CD14-positive monocyte (primary cell): ENCODE results near the gene ACSM3. TPM values are rescaled to one million over a fixed set of nuclear protein-coding genes. Genes with fewer than 3 reads are reported as not detected.
A peak's percentile ranks its signal among the peaks of the same experiment; 100 is the strongest.

Experiments used
- DNase-seq, 3 donors: peaks; one replicate each; pipeline ENCODE4 v3.0.0-alpha.2; 2011 to 2022
- H2AFZ ChIP-seq: 2 replicates; pipeline ENCODE4 v1.6.0; 2012; ENCODE audit warnings: mild to moderate bottlenecking, low read depth, low read length, inconsistent platforms; ENCODE audit not compliant: insufficient read depth, poor library complexity, severe bottlenecking
- H3K27ac ChIP-seq, 2 donors: 1 replicate in 1 of 2; 2 replicates in 1 of 2; pipeline ENCODE4 v1.5.1; 2012 to 2013; ENCODE audit warnings: low read length in 2 of 2, control low read depth in 1 of 2, inconsistent platforms in 1 of 2, low read depth in 1 of 2, mild to moderate bottlenecking in 1 of 2
- H3K27me3 ChIP-seq, 2 donors: one replicate each; pipeline versions ENCODE4 v1.6.0 to v1.6.1; 2011 to 2013; ENCODE audit warnings: low read length in 2 of 2; ENCODE audit not compliant: control insufficient read depth in 2 of 2, insufficient read depth in 2 of 2
- H3K36me3 ChIP-seq, 2 donors: replicated peaks in 1 of 2; 1 replicate in 1 of 2; 2 replicates in 1 of 2; pipeline versions ENCODE4 v1.5.1 to v1.6.1; 2012 to 2013; ENCODE audit warnings: low read length in 2 of 2, control low read depth in 1 of 2, inconsistent platforms in 1 of 2, mild to moderate bottlenecking in 1 of 2; ENCODE audit not compliant: insufficient read depth in 2 of 2, control insufficient read depth in 1 of 2
- H3K4me1 ChIP-seq, 2 donors: 1 replicate in 1 of 2; 2 replicates in 1 of 2; pipeline versions ENCODE4 v1.5.1 to v1.6.1; 2012 to 2013; ENCODE audit warnings: low read length in 2 of 2, control low read depth in 1 of 2, inconsistent platforms in 1 of 2, mild to moderate bottlenecking in 1 of 2, moderate library complexity in 1 of 2; ENCODE audit not compliant: insufficient read depth in 2 of 2, control insufficient read depth in 1 of 2
- H3K4me2 ChIP-seq: replicated peaks from 2 replicates; pipeline ENCODE3; 2012; ENCODE audit warnings: low read length, moderate library complexity, mild to moderate bottlenecking; ENCODE audit not compliant: poor library complexity, severe bottlenecking; ENCODE audit errors: extremely low read depth
- H3K4me3 ChIP-seq, 3 experiments: fragments of 200-600 bp in 1 of 3; sonication (generic) in 1 of 3; replicated peaks in 1 of 3; 1 replicate in 2 of 3; 2 replicates in 1 of 3; pipeline ENCODE4 v1.5.1; 2011 to 2013; ENCODE audit warnings: low read length in 3 of 3, mild to moderate bottlenecking in 3 of 3, control low read depth in 2 of 3, low read depth in 2 of 3, inconsistent platforms in 1 of 3, moderate library complexity in 1 of 3
- H3K79me2 ChIP-seq: 2 replicates; pipeline ENCODE4 v1.6.0; 2012; ENCODE audit warnings: mild to moderate bottlenecking, control low read depth, inconsistent platforms, low read length, moderate library complexity; ENCODE audit not compliant: insufficient read depth
- H3K9ac ChIP-seq: 2 replicates; pipeline ENCODE4 v1.6.0; 2017; ENCODE audit warnings: low read length, mild to moderate bottlenecking; ENCODE audit not compliant: insufficient read depth, poor library complexity, severe bottlenecking
- H3K9me3 ChIP-seq, 2 donors: replicated peaks in 1 of 2; 1 replicate in 1 of 2; 2 replicates in 1 of 2; pipeline versions ENCODE4 v1.5.1 to v1.6.1; 2012 to 2013; ENCODE audit warnings: low read length in 2 of 2, control low read depth in 1 of 2; ENCODE audit not compliant: control insufficient read depth in 1 of 2, insufficient read depth in 1 of 2
- H4K20me1 ChIP-seq: 2 replicates; pipeline ENCODE4 v1.6.0; 2012; ENCODE audit warnings: mild to moderate bottlenecking, low read length, control low read depth, moderate library complexity; ENCODE audit not compliant: insufficient read depth
- H3K27ac Mint-ChIP-seq, 7 donors: one replicate each; pipeline ENCODE4 v1.8.0; 2020; ENCODE audit warnings: mild to moderate bottlenecking in 7 of 7, mixed read lengths in 7 of 7, moderate library complexity in 6 of 7, inconsistent platforms in 2 of 7
- H3K27me3 Mint-ChIP-seq, 3 donors: one replicate each; pipeline ENCODE4 v1.8.0; 2021 to 2022; ENCODE audit warnings: low read depth in 3 of 3, mild to moderate bottlenecking in 3 of 3, mixed read lengths in 3 of 3, moderate library complexity in 3 of 3, inconsistent platforms in 1 of 3
- H3K36me3 Mint-ChIP-seq, 2 donors: one replicate each; pipeline ENCODE4 v1.8.0; 2020; ENCODE audit warnings: mixed read lengths in 2 of 2, inconsistent platforms in 1 of 2, mild to moderate bottlenecking in 1 of 2
- H3K4me1 Mint-ChIP-seq: one replicate; pipeline ENCODE4 v1.8.0; 2020; ENCODE audit warnings: mild to moderate bottlenecking, mixed read lengths
- H3K4me3 Mint-ChIP-seq, 2 donors: one replicate each; pipeline ENCODE4 v1.8.0; 2020; ENCODE audit warnings: mild to moderate bottlenecking in 2 of 2, mixed read lengths in 2 of 2, moderate library complexity in 1 of 2
- H3K9me3 Mint-ChIP-seq, 7 donors: one replicate each; pipeline ENCODE4 v1.8.0; 2020 to 2022; ENCODE audit warnings: mixed read lengths in 7 of 7, mild to moderate bottlenecking in 6 of 7, moderate library complexity in 6 of 7, inconsistent platforms in 2 of 7
- WGBS: methylation state at CpG from one replicate; pipeline ENCODE4 v1.1.5; 2013; ENCODE audit warnings: missing lambda C conversion rate; ENCODE audit not compliant: insufficient coverage; 5-methylcytosine and 5-hydroxymethylcytosine counted together
- intact Hi-C, 2 donors: fragments of 100-400 bp; cut with micrococcal nuclease; formaldehyde crosslinking; loops; one replicate each; pipeline versions ENCODE4 v1.15.0 to v1.15.1; 2023
- polyA plus RNA-seq, 3 donors: library from polyadenylated mRNA; depleted of rRNA in 1 of 3; unstranded in 2 of 3; stranded (reverse) in 1 of 3; fragments of 300-500 nt in 2 of 3; fragments of >200 nt in 1 of 3; fragmentation: Illumina TruSeq in 2 of 3; gene quantifications; 1 replicate in 2 of 3; 2 replicates in 1 of 3; pipeline ENCODE4 v1.2.3, GENCODE V29; 2012 to 2021
- TF ChIP-seq, protein P1 (sequence below): fragments of 200-600 bp; IDR thresholded peaks from one replicate; pipeline ENCODE4 v1.8.0; 2022; ENCODE audit warnings: antibody characterized with exemption, mild to moderate bottlenecking

Gene ACSM3
- polyA plus RNA-seq, 3 donors: 1.6 to 5.1 (median 1.9) TPM

DNA sequence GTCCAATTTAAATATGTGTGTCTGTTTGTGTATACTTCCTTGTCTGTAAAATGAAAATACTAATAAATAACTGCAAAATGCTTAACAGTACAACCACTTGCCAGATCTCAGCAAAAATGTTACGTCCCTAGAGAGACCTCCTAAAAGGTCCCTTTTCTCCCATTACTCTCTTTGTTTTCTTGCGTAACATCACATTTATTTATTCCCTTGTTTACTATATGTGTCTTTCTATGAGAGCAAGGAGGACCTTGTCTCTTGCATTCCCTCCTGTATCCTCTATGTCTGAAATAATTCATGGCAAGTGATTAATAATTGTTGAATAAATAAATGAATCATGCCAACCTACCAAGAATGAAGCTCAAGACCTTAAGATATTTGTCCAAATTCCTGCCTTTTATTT lies 1.9 kb downstream of the ACSM3 start:
- Histone ChIP-seq H3K9ac (no peak overlapping the region), H3K36me3 (no peaks in the 10 kb centered on the region), H3K9me3 (peaks cover 0 to 4% of the 10 kb centered on the region in 2 donors), H3K27me3 (no peaks in the 10 kb centered on the region), H2AFZ (no peak overlapping the region), H3K4me1 (peaks cover 11 to 20% of the 10 kb centered on the region in 2 donors), H4K20me1 (no peaks in the 10 kb centered on the region), H3K4me3 (no peak overlapping the region), H3K4me2 (no peak overlapping the region), H3K79me2 (no peaks in the 10 kb centered on the region), H3K27ac (no peak overlapping the region)
- Mint-ChIP-seq H3K9me3 (peaks cover 0 to 12% (median 6%) of the 10 kb centered on the region in 7 donors), H3K27me3 (no peaks in the 10 kb centered on the region), H3K36me3 (peaks cover 3 to 10% of the 10 kb centered on the region in 2 donors), H3K4me3 (no peak overlapping the region), H3K27ac (peak overlapping the region in 1 of 7 donors; percentile 4), H3K4me1 (peaks cover 13% of the 10 kb centered on the region)
- no CpG with 5 or more reads among the region's 2 CpGs for WGBS
- DNase-seq: no peak
- TF ChIP-seq, protein P1, sequence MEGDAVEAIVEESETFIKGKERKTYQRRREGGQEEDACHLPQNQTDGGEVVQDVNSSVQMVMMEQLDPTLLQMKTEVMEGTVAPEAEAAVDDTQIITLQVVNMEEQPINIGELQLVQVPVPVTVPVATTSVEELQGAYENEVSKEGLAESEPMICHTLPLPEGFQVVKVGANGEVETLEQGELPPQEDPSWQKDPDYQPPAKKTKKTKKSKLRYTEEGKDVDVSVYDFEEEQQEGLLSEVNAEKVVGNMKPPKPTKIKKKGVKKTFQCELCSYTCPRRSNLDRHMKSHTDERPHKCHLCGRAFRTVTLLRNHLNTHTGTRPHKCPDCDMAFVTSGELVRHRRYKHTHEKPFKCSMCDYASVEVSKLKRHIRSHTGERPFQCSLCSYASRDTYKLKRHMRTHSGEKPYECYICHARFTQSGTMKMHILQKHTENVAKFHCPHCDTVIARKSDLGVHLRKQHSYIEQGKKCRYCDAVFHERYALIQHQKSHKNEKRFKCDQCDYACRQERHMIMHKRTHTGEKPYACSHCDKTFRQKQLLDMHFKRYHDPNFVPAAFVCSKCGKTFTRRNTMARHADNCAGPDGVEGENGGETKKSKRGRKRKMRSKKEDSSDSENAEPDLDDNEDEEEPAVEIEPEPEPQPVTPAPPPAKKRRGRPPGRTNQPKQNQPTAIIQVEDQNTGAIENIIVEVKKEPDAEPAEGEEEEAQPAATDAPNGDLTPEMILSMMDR: no peak
- intact Hi-C loops: no loop called here

DNA sequence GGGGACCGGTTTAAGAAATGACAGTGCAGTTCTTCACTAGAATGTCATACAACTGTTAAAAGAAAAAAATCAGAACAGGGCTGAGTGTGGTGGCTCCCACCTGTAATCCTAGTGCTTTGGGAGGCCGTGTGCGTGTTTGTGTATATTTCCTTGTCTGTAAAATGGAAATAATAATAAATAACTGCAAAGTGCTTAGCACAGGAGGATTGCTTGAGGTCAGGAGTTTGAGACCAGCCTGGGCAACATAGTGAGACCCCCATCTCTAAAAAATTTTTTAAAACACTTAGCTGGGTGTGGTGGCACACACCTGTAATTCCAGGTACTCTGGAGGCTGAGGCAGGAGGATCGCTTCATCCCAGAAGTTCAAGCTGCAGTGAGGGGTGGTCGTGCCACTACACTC lies 2.5 kb downstream of the ACSM3 start:
- Mint-ChIP-seq H3K9me3 (peaks cover 0 to 8% (median 6%) of the 10 kb centered on the region in 7 donors), H3K4me1 (peaks cover 13% of the 10 kb centered on the region), H3K36me3 (peaks cover 5 to 6% of the 10 kb centered on the region in 2 donors), H3K27me3 (no peaks in the 10 kb centered on the region), H3K27ac (no peak overlapping the region), H3K4me3 (no peak overlapping the region)
- TF ChIP-seq, protein P1: no peak
- Histone ChIP-seq H3K27ac (no peak overlapping the region), H3K36me3 (no peaks in the 10 kb centered on the region), H3K79me2 (no peaks in the 10 kb centered on the region), H2AFZ (no peak overlapping the region), H3K4me1 (peaks cover 11 to 20% of the 10 kb centered on the region in 2 donors), H3K9ac (no peak overlapping the region), H3K4me2 (no peak overlapping the region), H3K9me3 (peaks cover 0 to 4% of the 10 kb centered on the region in 2 donors), H4K20me1 (no peaks in the 10 kb centered on the region), H3K4me3 (no peak overlapping the region), H3K27me3 (no peaks in the 10 kb centered on the region)
- intact Hi-C loops: no loop called here
- 100% methylated on average over 1 of the region's 5 CpGs for WGBS
- DNase-seq: no peak
